NT2/D1 (cell line): Measurements from ENCODE around the gene WDR53.

Experiments
- SUZ12 ChIP-seq: IDR thresholded peaks from 2 replicates; pipeline ENCODE4 v1.6.1; 2011; ENCODE audit not compliant: insufficient read length, insufficient read depth; ENCODE audit errors: extremely low read depth
- YY1 ChIP-seq: IDR thresholded peaks from 2 replicates; pipeline ENCODE4 v1.6.1; 2011; ENCODE audit not compliant: insufficient read length, insufficient read depth
- ZNF274 ChIP-seq: IDR thresholded peaks from 2 replicates; pipeline ENCODE4 v1.6.1; 2011; ENCODE audit warnings: mild to moderate bottlenecking, low read depth, low read length

DNA sequence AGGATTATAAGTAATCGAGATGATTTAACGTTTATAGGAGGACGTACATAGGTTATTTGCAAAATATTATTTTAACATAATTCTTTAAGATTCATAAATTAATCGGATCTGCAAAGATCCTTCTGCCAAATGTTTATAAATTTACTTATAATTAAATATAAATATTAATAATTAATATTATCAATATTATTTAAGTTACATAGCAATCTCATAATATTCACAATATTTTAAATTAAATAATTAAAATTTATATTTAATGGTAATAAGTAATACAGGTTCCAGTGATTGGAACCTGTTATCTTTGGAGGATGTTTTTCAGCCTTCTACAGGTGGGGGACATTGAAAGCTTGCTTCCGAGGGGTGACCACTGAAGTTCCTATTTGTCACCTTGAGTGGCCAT, 16.1 kb downstream of the WDR53 start:
- TF ChIP-seq SUZ12 (no peak), ZNF274 (no peak), YY1 (no peak)
